OCI-LY3 (cell line): ENCODE results near the gene SYCP1.

ENCODE experiments used
- EZH2phosphoT487 ChIP-seq: fragments of 200-600 bp; shearing (Covaris generic); IDR thresholded peaks from 2 replicates; pipeline ENCODE4 v1.6.1; 2018; ENCODE audit warnings: antibody characterized with exemption, mixed run types, low read depth
- TF ChIP-seq, protein P1 (sequence below): fragments of 200-600, 300-600 bp; sonication (generic); IDR thresholded peaks from 2 replicates; pipeline ENCODE4 v1.5.1; 2014; ENCODE audit warnings: antibody characterized with exemption, low read length, low read depth

DNA sequence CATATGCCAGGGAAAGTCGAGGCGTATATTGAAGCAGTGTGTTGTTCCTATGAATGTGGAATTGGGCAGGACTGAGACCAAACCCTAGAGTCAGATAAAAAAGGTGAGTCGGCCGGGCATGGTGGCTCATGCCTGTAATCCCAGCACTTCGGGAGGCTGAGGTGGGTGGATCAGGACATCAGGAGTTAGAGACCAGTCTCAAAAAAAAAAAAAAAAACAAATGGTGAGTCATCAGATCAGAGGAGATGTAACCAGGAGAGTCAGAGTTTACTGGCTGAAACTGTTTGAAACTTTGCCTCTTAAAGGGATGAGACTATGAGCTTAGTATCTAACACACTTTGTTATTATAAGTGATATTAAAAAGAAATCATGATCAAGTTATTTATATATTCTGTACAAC lies 26.4 kb upstream of the SYCP1 start:
- TF ChIP-seq, protein P1, sequence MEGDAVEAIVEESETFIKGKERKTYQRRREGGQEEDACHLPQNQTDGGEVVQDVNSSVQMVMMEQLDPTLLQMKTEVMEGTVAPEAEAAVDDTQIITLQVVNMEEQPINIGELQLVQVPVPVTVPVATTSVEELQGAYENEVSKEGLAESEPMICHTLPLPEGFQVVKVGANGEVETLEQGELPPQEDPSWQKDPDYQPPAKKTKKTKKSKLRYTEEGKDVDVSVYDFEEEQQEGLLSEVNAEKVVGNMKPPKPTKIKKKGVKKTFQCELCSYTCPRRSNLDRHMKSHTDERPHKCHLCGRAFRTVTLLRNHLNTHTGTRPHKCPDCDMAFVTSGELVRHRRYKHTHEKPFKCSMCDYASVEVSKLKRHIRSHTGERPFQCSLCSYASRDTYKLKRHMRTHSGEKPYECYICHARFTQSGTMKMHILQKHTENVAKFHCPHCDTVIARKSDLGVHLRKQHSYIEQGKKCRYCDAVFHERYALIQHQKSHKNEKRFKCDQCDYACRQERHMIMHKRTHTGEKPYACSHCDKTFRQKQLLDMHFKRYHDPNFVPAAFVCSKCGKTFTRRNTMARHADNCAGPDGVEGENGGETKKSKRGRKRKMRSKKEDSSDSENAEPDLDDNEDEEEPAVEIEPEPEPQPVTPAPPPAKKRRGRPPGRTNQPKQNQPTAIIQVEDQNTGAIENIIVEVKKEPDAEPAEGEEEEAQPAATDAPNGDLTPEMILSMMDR = no peak
- no peak for TF ChIP-seq EZH2phosphoT487
